SK-MEL-5 (cell line): ENCODE results near the gene MYCL. TPM values are rescaled to one million over a fixed set of nuclear protein-coding genes. Genes with fewer than 3 reads are reported as not detected.

Experiments used
- small RNA-seq, 2 experiments: library from RNA; depleted of rRNA; stranded (forward); fragments of <200 nt; gene quantifications; one replicate each; pipeline ENCODE3, GENCODE V24; 2014
- total RNA-seq: library from RNA; depleted of rRNA; stranded (reverse); fragments of >200 nt; shearing (Covaris generic); gene quantifications from 2 replicates; pipeline ENCODE4 v1.2.3, GENCODE V29; 2014; rRNA removed

MYCL gene
- total RNA-seq, 1 experiment from 2014 or later = 5.1 TPM

Small RNA genes lying within 50 kb of the gene (small RNA-seq; reads per million reads assigned to genes)
- 0 reads per million in 2 experiments for gene RF00019

Other genes with a start within 250 kb of the MYCL start
- 0.13 TPM in 2 replicates for gene NT5C1A, start 229.8 kb downstream of the MYCL start, total RNA-seq
- 0.93 and 1.3 TPM in 2 replicates for gene HPCAL4, start 210.5 kb downstream of the MYCL start, total RNA-seq
- 33.3 and 39.1 TPM in 2 replicates for gene PPIE, start 163.0 kb downstream of the MYCL start, total RNA-seq
- gene OXCT2, start 130.6 kb downstream of the MYCL start, total RNA-seq = 0.24 and 0.26 TPM in 2 replicates
- gene BMP8B, start 113.1 kb downstream of the MYCL start, total RNA-seq = 5.2 and 6.2 TPM in 2 replicates
- gene TRIT1, start 18.4 kb downstream of the MYCL start, total RNA-seq = 41.7 and 43.9 TPM in 2 replicates
- gene MFSD2A, start 53.2 kb upstream of the MYCL start, total RNA-seq = 3.1 and 3.9 TPM in 2 replicates
- gene CAP1, start 138.8 kb upstream of the MYCL start, total RNA-seq = 307 and 314 TPM in 2 replicates
- 110 and 126 TPM in 2 replicates for gene PPT1, start 195.3 kb upstream of the MYCL start, total RNA-seq